Measurements from ENCODE around the gene PCDHB14.

DNA sequence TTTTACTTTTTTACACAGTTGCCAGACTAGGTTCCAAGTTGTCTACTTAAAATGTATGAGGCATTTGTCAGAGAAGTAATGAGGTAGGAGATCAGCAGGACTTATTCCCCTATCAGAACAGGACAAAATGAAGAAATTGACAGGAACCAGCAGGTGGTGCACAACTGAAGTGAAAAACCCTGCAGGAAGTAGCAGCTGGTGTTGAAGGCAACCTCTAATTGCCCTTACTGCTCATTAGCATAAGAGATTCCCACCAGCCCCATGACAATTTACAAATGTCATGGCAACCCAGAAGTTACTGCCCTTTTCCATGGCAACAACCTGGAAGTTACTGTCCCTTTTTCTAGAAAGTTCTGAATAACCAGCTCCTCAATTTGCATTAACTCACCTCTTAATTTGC lies 27.4 kb downstream of the PCDHB14 start:
- TF ChIP-seq POLR2A (IDR thresholded peaks at IDR 0.05; ENCODE audit: low read length) (no peak), GATA1 (IDR thresholded peaks at IDR 0.05; ENCODE audit: low read depth, low read length) (no peak)
